Natural killer cell (primary cell): ENCODE data around the gene SP2. TPM values are rescaled to one million over a fixed set of nuclear protein-coding genes. Genes with fewer than 3 reads are reported as not detected.

Experiments used
- ATAC-seq, 3 donors: fragments of 150-1000 bp in 2 of 3; fragments of 200-7000 bp in 1 of 3; cut with Tn5 transposase; 1 replicate in 1 of 3; 2 replicates in 2 of 3; pipeline ENCODE4 v1.10.0; 2021; ENCODE audit warnings: mild to moderate bottlenecking in 2 of 3, moderate library complexity in 2 of 3
- DNase-seq, 2 donors: peaks; one replicate each; pipeline versions ENCODE4 v3.0.0 to v3.0.0-alpha.2; 2013 to 2021; ENCODE audit warnings: mixed read lengths in 1 of 2
- H3K27ac ChIP-seq: one replicate; pipeline ENCODE4 v1.5.1; 2013; ENCODE audit warnings: mild to moderate bottlenecking, low read length
- H3K27me3 ChIP-seq: one replicate; pipeline ENCODE4 v1.6.1; 2013; ENCODE audit warnings: low read length; ENCODE audit not compliant: control insufficient read depth, insufficient read depth
- H3K36me3 ChIP-seq: one replicate; pipeline ENCODE4 v1.6.1; 2013; ENCODE audit warnings: low read length; ENCODE audit not compliant: control insufficient read depth, insufficient read depth
- H3K4me1 ChIP-seq: one replicate; pipeline ENCODE4 v1.6.1; 2013; ENCODE audit warnings: low read length; ENCODE audit not compliant: control insufficient read depth, insufficient read depth
- H3K4me3 ChIP-seq: one replicate; pipeline ENCODE4 v1.5.1; 2013; ENCODE audit warnings: low read length
- H3K9me3 ChIP-seq: one replicate; pipeline ENCODE4 v1.6.1; 2013; ENCODE audit warnings: low read length; ENCODE audit not compliant: control insufficient read depth, insufficient read depth
- H3K27ac Mint-ChIP-seq, 2 donors: one replicate each; pipeline ENCODE4 v1.8.0; 2022; ENCODE audit warnings: mild to moderate bottlenecking in 2 of 2, mixed read lengths in 2 of 2, moderate library complexity in 1 of 2
- H3K27me3 Mint-ChIP-seq, 2 donors: one replicate each; pipeline ENCODE4 v1.8.0; 2022; ENCODE audit warnings: low read depth in 2 of 2, mixed read lengths in 2 of 2
- H3K36me3 Mint-ChIP-seq: one replicate; pipeline ENCODE4 v1.8.0; 2022; ENCODE audit warnings: mixed read lengths
- H3K4me1 Mint-ChIP-seq, 2 donors: one replicate each; pipeline ENCODE4 v1.8.0; 2022; ENCODE audit warnings: mixed read lengths in 2 of 2
- H3K4me3 Mint-ChIP-seq: one replicate; pipeline ENCODE4 v1.8.0; 2022; ENCODE audit warnings: mild to moderate bottlenecking, moderate library complexity, mixed read lengths
- H3K9me3 Mint-ChIP-seq, 2 donors: one replicate each; pipeline ENCODE4 v1.8.0; 2022; ENCODE audit warnings: mixed read lengths in 2 of 2
- WGBS: methylation state at CpG from one replicate; pipeline ENCODE4 v1.1.7; 2013; ENCODE audit warnings: missing lambda C conversion rate; ENCODE audit not compliant: insufficient coverage; 5-methylcytosine and 5-hydroxymethylcytosine counted together
- intact Hi-C: fragments of 100-400 bp; cut with micrococcal nuclease; formaldehyde crosslinking; loops from one replicate; pipeline ENCODE4 v1.14.2; 2022
- total RNA-seq, 4 donors: library from RNA; stranded (reverse); fragments of 120-200 nt in 1 of 4; gene quantifications; one replicate each; pipeline versions ENCODE4 v1.2.3 to v1.2.4, GENCODE V29; 2013 to 2022
- TF ChIP-seq, protein P1 (sequence below): fragments of 200-600 bp; IDR thresholded peaks from one replicate; pipeline ENCODE4 v1.8.0; 2022; ENCODE audit warnings: antibody characterized with exemption

SP2 gene
- total RNA-seq, 3 donors from 2014 or later (not counting 1 experiment from before 2014, with no cell fraction given): 29.4 to 44.1 (median 33.1) TPM

DNA sequence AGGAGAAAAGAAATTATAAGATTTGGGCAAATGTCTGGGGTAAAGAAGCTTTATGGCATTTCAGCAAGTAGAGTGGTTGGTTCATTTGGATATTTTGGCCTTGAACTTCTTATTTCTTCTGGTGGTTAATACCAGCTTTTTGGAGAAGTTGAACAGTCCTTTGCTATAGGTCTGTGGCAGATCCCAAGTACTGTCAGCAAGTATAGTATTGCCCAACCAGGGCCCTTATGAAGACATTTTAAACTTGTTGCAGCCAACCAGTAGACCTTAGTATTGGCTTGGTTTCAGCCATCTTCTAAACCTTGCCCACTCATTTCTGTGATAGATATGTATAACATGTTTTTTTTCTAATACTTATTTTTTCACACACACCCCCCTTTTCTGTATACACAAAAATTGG is 2.2 kb downstream of the SP2 start:
- peaks cover 18% of the 10 kb centered on the region for H3K4me1 ChIP-seq
- ATAC-seq (no peak), DNase-seq (no peak)
- H3K4me3 Mint-ChIP-seq: peak overlapping the region; percentile 25
- intact Hi-C loops: no loop called here
- no peaks in the 10 kb centered on the region for H3K27me3 ChIP-seq
- peaks cover 10% of the 10 kb centered on the region for H3K36me3 ChIP-seq
- H3K27me3 Mint-ChIP-seq: no peaks in the 10 kb centered on the region
- no peak overlapping the region for H3K4me3 ChIP-seq
- TF ChIP-seq, protein P1, sequence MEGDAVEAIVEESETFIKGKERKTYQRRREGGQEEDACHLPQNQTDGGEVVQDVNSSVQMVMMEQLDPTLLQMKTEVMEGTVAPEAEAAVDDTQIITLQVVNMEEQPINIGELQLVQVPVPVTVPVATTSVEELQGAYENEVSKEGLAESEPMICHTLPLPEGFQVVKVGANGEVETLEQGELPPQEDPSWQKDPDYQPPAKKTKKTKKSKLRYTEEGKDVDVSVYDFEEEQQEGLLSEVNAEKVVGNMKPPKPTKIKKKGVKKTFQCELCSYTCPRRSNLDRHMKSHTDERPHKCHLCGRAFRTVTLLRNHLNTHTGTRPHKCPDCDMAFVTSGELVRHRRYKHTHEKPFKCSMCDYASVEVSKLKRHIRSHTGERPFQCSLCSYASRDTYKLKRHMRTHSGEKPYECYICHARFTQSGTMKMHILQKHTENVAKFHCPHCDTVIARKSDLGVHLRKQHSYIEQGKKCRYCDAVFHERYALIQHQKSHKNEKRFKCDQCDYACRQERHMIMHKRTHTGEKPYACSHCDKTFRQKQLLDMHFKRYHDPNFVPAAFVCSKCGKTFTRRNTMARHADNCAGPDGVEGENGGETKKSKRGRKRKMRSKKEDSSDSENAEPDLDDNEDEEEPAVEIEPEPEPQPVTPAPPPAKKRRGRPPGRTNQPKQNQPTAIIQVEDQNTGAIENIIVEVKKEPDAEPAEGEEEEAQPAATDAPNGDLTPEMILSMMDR: no peak
- no peaks in the 10 kb centered on the region for H3K36me3 Mint-ChIP-seq
- H3K27ac Mint-ChIP-seq: peak overlapping the region in 1 of 2 donors; percentile 97
- no peaks in the 10 kb centered on the region for H3K9me3 Mint-ChIP-seq
- H3K4me1 Mint-ChIP-seq: peaks cover 48 to 55% of the 10 kb centered on the region in 2 donors
- no peak overlapping the region for H3K27ac ChIP-seq
- H3K9me3 ChIP-seq: no peaks in the 10 kb centered on the region

DNA sequence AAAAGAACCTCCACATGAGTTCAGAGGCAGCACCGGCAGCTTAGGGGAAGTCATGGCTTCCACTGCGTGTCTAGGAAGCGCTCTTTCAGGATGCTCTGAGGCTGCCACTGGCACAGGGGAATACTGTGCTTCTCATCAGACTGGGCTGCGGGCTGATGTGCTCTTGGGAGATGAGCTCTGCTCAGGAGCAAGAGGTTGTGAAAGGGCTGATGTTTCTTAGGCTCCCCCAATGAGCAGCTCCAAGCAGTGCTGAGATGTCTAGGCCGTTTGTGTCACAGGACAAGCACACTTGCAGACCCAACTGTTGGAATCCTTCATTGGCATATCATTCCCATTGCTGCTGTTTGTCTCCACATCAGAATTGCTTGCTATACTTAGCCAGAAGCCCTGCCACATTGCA is 3.6 kb downstream of the SP2 start:
- H3K36me3 ChIP-seq: peaks cover 10% of the 10 kb centered on the region
- Mint-ChIP-seq H3K4me3 (no peak overlapping the region), H3K27ac (no peak overlapping the region), H3K36me3 (no peaks in the 10 kb centered on the region), H3K4me1 (peaks cover 38 to 55% of the 10 kb centered on the region in 2 donors), H3K9me3 (no peaks in the 10 kb centered on the region), H3K27me3 (no peaks in the 10 kb centered on the region)
- peaks cover 18% of the 10 kb centered on the region for H3K4me1 ChIP-seq
- ATAC-seq (no peak), DNase-seq (no peak)
- no peak overlapping the region for H3K4me3 ChIP-seq
- H3K27ac ChIP-seq: no peak overlapping the region
- TF ChIP-seq, protein P1: no peak
- 92% methylated on average over 5 of the region's 5 CpGs for WGBS
- H3K9me3 ChIP-seq: no peaks in the 10 kb centered on the region
- intact Hi-C loops: no loop called here
- H3K27me3 ChIP-seq: no peaks in the 10 kb centered on the region

DNA sequence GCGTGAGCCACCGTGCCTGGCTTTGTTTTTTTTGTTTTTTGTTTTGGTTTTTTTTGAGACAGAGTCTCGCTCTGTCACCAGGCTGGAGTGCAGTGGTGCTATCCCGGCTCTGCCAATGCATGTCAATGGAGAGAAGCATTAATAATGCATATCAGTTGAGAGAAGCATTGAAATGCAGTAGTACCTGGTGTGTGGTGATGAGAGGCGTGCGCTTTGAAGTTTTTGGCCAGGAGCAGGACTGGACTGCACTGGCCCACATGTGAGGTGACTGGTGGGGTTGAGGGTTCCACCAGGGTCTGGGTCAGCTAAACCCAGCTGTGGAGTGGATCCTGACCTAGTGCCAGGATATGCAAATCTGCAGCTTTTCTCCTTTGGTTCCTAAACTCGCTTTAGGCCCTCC is 5.4 kb downstream of the SP2 start:
- 98% methylated on average over 7 of the region's 7 CpGs for WGBS
- intact Hi-C loops: no loop called here
- peaks cover 11% of the 10 kb centered on the region for H3K4me1 ChIP-seq
- H3K27me3 ChIP-seq: no peaks in the 10 kb centered on the region
- no peak for ATAC-seq
- DNase-seq: no peak
- no peaks in the 10 kb centered on the region for H3K36me3 Mint-ChIP-seq
- no peaks in the 10 kb centered on the region for H3K9me3 ChIP-seq
- peaks cover 13% of the 10 kb centered on the region for H3K36me3 ChIP-seq
- H3K4me3 Mint-ChIP-seq: no peak overlapping the region
- H3K27ac ChIP-seq: no peak overlapping the region
- no peaks in the 10 kb centered on the region for H3K9me3 Mint-ChIP-seq
- H3K27me3 Mint-ChIP-seq: no peaks in the 10 kb centered on the region
- no peak overlapping the region for H3K4me3 ChIP-seq
- TF ChIP-seq, protein P1: no peak
- H3K4me1 Mint-ChIP-seq: peaks cover 35 to 51% of the 10 kb centered on the region in 2 donors
- no peak overlapping the region for H3K27ac Mint-ChIP-seq

DNA sequence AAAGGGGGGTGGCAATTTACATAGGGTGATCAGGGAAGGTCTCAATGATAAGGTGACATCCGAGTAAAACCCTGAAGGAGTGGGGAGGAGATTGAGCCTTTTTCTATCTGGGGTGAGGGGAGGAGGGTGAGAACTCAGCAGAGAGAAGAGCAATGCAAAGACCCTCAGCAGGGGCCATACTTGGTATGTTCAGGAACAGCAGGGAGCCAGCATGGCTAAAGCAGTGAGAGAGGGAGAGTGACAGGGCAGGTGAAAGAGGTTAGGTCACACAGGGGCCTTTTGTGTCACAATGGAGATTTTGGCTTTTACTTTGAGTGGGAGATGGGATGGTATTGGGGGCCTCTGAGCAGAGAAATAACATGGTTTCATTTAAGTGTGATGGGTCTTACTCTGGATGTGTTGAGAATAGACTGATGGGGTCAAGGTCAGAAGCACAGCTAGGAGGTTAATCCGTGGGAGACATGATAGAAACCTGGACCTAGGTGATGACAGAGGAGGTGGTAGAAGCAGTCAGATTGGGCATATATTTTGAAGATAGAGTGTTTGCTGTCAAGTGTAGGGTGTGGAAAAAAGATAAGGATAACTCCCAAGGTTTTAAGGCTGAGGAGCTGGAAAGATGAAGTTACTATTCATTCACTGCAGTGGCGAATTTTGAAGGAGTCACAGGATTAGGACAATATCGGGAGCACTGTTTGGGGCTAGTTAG is 6.2 kb downstream of the SP2 start:
- Histone ChIP-seq H3K27me3 (no peaks in the 10 kb centered on the region), H3K4me3 (no peak overlapping the region), H3K4me1 (peaks cover 4% of the 10 kb centered on the region), H3K27ac (no peak overlapping the region), H3K9me3 (no peaks in the 10 kb centered on the region), H3K36me3 (peaks cover 13% of the 10 kb centered on the region)
- intact Hi-C loops: no loop called here
- Mint-ChIP-seq H3K4me1 (peaks cover 35 to 53% of the 10 kb centered on the region in 2 donors), H3K27me3 (no peaks in the 10 kb centered on the region), H3K36me3 (no peaks in the 10 kb centered on the region), H3K27ac (no peak overlapping the region), H3K9me3 (no peaks in the 10 kb centered on the region), H3K4me3 (no peak overlapping the region)
- 94% methylated on average over 4 of the region's 4 CpGs for WGBS
- ATAC-seq (no peak), DNase-seq (no peak)
- TF ChIP-seq, protein P1: no peak
